Esophagus squamous epithelium (tissue), 5 donors: ENCODE data around the gene PTPRJ. TPM values are rescaled to one million over a fixed set of nuclear protein-coding genes. Genes with fewer than 3 reads are reported as not detected.

Source experiments
- DNase-seq: peaks from one replicate; lab custom pipeline; 2025; lab: John Stamatoyannopoulos, UW
- H3K27ac ChIP-seq, 4 donors: fragments of 200-600 bp; sonication (generic); one replicate each; pipeline ENCODE4 v1.5.1; 2016 to 2019; ENCODE audit warnings: mild to moderate bottlenecking in 1 of 4
- H3K27me3 ChIP-seq, 4 donors: fragments of 200-600 bp; sonication (generic); 1 replicate in 3 of 4; 2 replicates in 1 of 4; pipeline versions ENCODE4 v1.5.1 to v1.6.0; 2017 to 2021; ENCODE audit warnings: antibody characterized with exemption in 1 of 4
- H3K36me3 ChIP-seq, 3 donors: fragments of 200-600 bp; sonication (generic); one replicate each; pipeline ENCODE4 v1.5.1; 2016 to 2019
- H3K4me1 ChIP-seq, 3 donors: fragments of 200-600 bp; sonication (generic); one replicate each; pipeline ENCODE4 v1.5.1; 2017 to 2019
- H3K4me3 ChIP-seq, 4 donors: fragments of 200-600 bp; sonication (generic); 1 replicate in 3 of 4; 2 replicates in 1 of 4; pipeline ENCODE4 v1.5.1; 2016 to 2019; ENCODE audit warnings: mild to moderate bottlenecking in 2 of 4, moderate library complexity in 1 of 4
- H3K9me3 ChIP-seq, 3 donors: fragments of 200-600 bp; sonication (generic); one replicate each; pipeline ENCODE4 v1.5.1; 2016 to 2019
- POLR2A ChIP-seq, 4 donors: fragments of 450-650 bp; IDR thresholded peaks; one replicate each; pipeline ENCODE4 v1.6.1; 2017; ENCODE audit warnings: antibody characterized with exemption in 4 of 4, mild to moderate bottlenecking in 4 of 4, moderate library complexity in 3 of 4
- WGBS, 2 donors: methylation state at CpG; one replicate each; pipeline ENCODE4 v1.1.5; 2018; 5-methylcytosine and 5-hydroxymethylcytosine counted together
- intact Hi-C: fragments of 100-400 bp; cut with DNase I; formaldehyde crosslinking; loops from one replicate; pipeline ENCODE4 v1.15.0; 2022
- total RNA-seq, 4 donors: library from RNA; depleted of rRNA; stranded (reverse); fragments of >200 nt; gene quantifications; one replicate each; pipeline ENCODE4 v1.1.0, GENCODE V29; 2016
- TF ChIP-seq, protein P1 (sequence below), 6 experiments: fragments of 450-650 bp in 4 of 6; fragments of 200-600 bp in 2 of 6; sonication (generic) in 2 of 6; IDR thresholded peaks; one replicate each; pipeline ENCODE4 v1.5.1; 2016 to 2019; ENCODE audit warnings: antibody characterized with exemption in 6 of 6, mild to moderate bottlenecking in 4 of 6, moderate library complexity in 4 of 6
- donor health status: DM: yes; HTN: yes; CAD: no.

The PTPRJ gene
- total RNA-seq, 4 donors from 2014 or later = 1.7 to 11.6 (median 3.4) TPM

DNA sequence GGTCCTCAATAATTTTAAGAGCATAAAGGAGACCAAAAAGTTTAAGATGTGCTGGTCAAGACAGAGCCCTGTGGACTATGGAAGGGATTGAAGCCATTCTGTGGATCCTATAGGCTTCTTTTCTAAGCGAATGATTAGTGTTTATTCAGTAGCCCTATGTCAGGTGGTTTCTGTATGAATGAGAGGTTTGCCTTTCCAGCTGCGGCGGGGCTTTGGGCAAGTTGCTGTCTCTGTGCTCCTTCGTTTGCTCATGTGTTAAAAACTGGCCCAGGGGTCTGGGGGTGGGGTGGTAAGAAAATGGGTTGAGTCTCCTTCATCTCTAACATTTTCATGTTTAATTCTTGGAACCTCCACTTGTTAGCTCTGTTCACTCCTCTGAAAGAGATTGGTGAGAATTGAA lies 105.3 kb downstream of the PTPRJ start:
- Histone ChIP-seq H3K27me3 (no peaks in the 10 kb centered on the region), H3K4me3 (no peak overlapping the region), H3K4me1 (peaks cover 0 to 22% (median 3%) of the 10 kb centered on the region in 3 donors), H3K36me3 (no peaks in the 10 kb centered on the region), H3K27ac (no peak overlapping the region), H3K9me3 (no peaks in the 10 kb centered on the region)
- no peak for TF ChIP-seq POLR2A (IDR thresholded peaks at IDR 0.05)
- TF ChIP-seq, protein P1, sequence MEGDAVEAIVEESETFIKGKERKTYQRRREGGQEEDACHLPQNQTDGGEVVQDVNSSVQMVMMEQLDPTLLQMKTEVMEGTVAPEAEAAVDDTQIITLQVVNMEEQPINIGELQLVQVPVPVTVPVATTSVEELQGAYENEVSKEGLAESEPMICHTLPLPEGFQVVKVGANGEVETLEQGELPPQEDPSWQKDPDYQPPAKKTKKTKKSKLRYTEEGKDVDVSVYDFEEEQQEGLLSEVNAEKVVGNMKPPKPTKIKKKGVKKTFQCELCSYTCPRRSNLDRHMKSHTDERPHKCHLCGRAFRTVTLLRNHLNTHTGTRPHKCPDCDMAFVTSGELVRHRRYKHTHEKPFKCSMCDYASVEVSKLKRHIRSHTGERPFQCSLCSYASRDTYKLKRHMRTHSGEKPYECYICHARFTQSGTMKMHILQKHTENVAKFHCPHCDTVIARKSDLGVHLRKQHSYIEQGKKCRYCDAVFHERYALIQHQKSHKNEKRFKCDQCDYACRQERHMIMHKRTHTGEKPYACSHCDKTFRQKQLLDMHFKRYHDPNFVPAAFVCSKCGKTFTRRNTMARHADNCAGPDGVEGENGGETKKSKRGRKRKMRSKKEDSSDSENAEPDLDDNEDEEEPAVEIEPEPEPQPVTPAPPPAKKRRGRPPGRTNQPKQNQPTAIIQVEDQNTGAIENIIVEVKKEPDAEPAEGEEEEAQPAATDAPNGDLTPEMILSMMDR (IDR thresholded peaks at IDR 0.05) = no peak
- 94 to 100% methylated on average over 4 of the region's 4 CpGs for WGBS, 2 donors
- DNase-seq = no peak
- intact Hi-C loops = no loop called here

DNA sequence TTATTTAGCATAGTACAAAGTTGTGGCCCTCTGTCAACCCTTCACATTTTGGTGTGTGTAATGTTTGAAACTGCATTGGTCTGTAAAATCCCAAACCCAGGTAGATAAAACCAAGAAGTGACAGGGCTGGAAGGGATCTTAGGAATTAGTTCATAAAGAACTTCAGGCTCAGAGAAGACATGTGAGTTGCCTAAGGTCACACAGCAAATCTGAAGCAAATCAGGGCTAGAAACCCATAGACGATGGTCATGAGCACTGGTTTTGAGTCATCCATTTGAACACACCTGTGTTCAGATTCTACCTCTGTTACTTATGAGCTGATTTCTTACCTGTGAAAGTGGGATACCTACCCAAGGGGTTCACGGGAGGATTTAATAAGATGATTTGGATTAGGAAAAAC lies 107.1 kb downstream of the PTPRJ start:
- WGBS, 2 donors = 81 to 89% methylated on average over 2 of the region's 2 CpGs
- H3K27me3 ChIP-seq = no peaks in the 10 kb centered on the region
- intact Hi-C loops = no loop called here
- H3K4me3 ChIP-seq = no peak overlapping the region
- peaks cover 0 to 11% (median 0%) of the 10 kb centered on the region in 3 donors for H3K4me1 ChIP-seq
- no peak for DNase-seq
- H3K9me3 ChIP-seq = no peaks in the 10 kb centered on the region
- no peak for TF ChIP-seq POLR2A (IDR thresholded peaks at IDR 0.05)
- TF ChIP-seq, protein P1 (IDR thresholded peaks at IDR 0.05) = no peak
- H3K27ac ChIP-seq = no peak overlapping the region
- H3K36me3 ChIP-seq = no peaks in the 10 kb centered on the region

DNA sequence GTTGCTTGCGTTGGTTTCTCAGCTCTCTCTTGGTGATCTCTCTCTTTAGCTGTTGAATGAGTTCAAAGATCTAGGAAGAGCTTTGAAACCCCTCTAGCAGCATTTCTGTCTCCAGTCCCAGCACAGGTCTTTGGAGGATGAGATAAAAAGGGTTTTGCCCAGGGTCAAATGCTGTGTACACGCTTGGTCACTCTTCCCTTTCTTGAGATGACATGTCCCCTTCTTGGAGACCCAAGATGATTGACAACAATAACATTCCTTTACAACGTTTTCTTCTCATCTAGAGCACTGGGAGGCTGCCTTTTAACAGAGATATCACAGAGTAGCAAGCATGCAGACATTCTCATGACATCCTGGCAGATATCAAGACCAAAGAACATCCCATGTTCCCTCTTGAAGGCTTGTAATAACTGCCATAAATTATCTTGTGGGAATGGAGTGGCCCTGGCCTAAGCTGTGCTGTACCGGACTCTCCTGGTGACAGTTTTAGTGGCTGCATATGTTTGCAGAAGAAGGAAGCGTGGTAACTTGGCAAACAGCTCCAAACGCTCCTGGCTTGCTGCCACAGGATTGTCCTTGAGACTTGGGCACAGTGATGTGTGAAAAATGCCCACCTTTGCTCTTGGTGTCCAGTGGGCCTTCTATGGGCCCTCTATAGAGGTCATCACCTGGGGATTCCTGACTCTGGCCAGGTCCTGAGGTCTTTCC lies 107.8 kb downstream of the PTPRJ start:
- DNase-seq = no peak
- intact Hi-C loops = no loop called here
- Histone ChIP-seq H3K4me3 (no peak overlapping the region), H3K27ac (no peak overlapping the region), H3K36me3 (no peaks in the 10 kb centered on the region), H3K27me3 (no peaks in the 10 kb centered on the region), H3K4me1 (peaks cover 0 to 18% (median 0%) of the 10 kb centered on the region in 3 donors), H3K9me3 (no peaks in the 10 kb centered on the region)
- 61 to 64% methylated on average over 4 to 6 of the region's 6 CpGs for WGBS, 2 donors
- no peak for TF ChIP-seq POLR2A (IDR thresholded peaks at IDR 0.05)
- TF ChIP-seq, protein P1 (IDR thresholded peaks at IDR 0.05) = no peak

DNA sequence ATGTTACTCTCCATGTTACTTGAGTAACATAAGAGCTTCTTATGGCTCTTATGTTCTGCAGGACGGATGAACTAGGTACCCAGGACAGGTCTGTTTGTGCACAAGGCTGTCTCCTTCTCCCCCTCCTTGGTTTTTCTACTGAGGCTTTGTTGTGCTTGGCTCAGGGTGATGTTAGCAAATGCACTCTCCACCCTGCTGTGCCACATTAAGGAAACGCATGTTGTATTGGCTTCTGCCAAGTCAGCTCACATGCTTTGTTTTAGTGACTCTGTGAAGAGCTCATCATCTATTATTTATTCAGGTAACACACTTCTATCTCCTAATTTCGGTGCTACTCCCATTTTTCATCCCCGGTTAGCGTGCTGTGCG lies 108.3 kb downstream of the PTPRJ start:
- TF ChIP-seq, protein P1 (IDR thresholded peaks at IDR 0.05) = no peak
- no peak for TF ChIP-seq POLR2A (IDR thresholded peaks at IDR 0.05)
- 65 to 70% methylated on average over 6 of the region's 6 CpGs for WGBS, 2 donors
- Histone ChIP-seq H3K27ac (no peak overlapping the region), H3K4me1 (peaks cover 0 to 23% (median 1%) of the 10 kb centered on the region in 3 donors), H3K36me3 (no peaks in the 10 kb centered on the region), H3K4me3 (no peak overlapping the region), H3K9me3 (no peaks in the 10 kb centered on the region), H3K27me3 (no peaks in the 10 kb centered on the region)
- intact Hi-C loops = no loop called here
- no peak for DNase-seq

DNA sequence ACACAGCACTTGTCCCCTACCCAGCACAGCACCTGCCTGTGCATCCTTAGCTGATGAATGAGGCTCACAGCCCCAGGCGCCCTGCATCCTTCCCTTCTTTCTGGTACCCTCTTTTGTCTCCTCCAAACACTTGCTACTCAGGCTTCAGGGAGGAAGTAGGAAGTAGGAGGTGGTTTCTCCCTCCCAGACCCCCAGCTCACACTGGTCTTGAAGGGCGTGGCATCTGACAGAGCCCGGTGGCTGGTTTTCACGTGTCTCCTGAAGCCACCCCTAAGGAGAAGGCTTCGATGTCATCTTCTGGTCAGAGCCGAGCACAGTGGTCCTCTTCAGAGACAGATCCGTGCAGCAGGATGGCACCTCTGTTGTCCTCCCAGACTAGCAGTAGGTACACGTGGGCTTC lies 109.8 kb downstream of the PTPRJ start:
- no peak overlapping the region for H3K4me3 ChIP-seq
- H3K36me3 ChIP-seq = no peaks in the 10 kb centered on the region
- TF ChIP-seq POLR2A (IDR thresholded peaks at IDR 0.05) = no peak
- TF ChIP-seq, protein P1 (IDR thresholded peaks at IDR 0.05) = no peak
- WGBS, 2 donors = 90 to 96% methylated on average over 5 to 8 of the region's 8 CpGs
- intact Hi-C loops = no loop called here
- H3K27ac ChIP-seq = no peak overlapping the region
- H3K27me3 ChIP-seq = peaks cover 0 to 6% (median 0%) of the 10 kb centered on the region in 4 donors
- no peak for DNase-seq
- peaks cover 4 to 35% (median 7%) of the 10 kb centered on the region in 3 donors for H3K4me1 ChIP-seq
- H3K9me3 ChIP-seq = no peaks in the 10 kb centered on the region
